ENCODE measurements around the gene PRUNE1. TPM values are rescaled to one million over a fixed set of nuclear protein-coding genes. Genes with fewer than 3 reads are reported as not detected.

PRUNE1 gene
- polyA plus RNA-seq, 4 donors = 40.6 to 47.9 (median 43.7) TPM

GRCh38 chr1:151070474-151071276 lies 62.4 kb downstream of the PRUNE1 start, which contains the start of gene GABPB2:
GABPB2 (plus strand) TSS chr1:151070761; CDS start chr1:151088190, 17,429 bp downstream.
- peak; percentile 88 to 99 (median 90) for DNase-seq (ENCODE audit: low read depth in 4 of 4, low spot score in 2 of 4)

- no peak for DNase-seq (ENCODE audit: low read depth in 4 of 4, low spot score in 2 of 4)
Observed at GRCh38 chr1:151072224-151072623, 64.0 kb downstream of the PRUNE1 start.

Other genes with a start within 250 kb of the PRUNE1 start
- gene CTSS, start 242.7 kb upstream of the PRUNE1 start, polyA plus RNA-seq (ENCODE audit: insufficient read length in 4 of 4) = 10 to 100 TPM in 2 of 4 donors, 1 to 10 TPM in 2; 9.1 to 14.7 (median 10.2) TPM
- 10 to 100 TPM; 20.0 to 30.7 (median 29.8) TPM for gene CTSK, start 200.2 kb upstream of the PRUNE1 start, polyA plus RNA-seq (ENCODE audit: insufficient read length in 4 of 4)
- gene ARNT, start 131.8 kb upstream of the PRUNE1 start, polyA plus RNA-seq (ENCODE audit: insufficient read length in 4 of 4) = 10 to 100 TPM; 54.2 to 63.1 (median 59.1) TPM
- gene CTXND2, start 121.3 kb upstream of the PRUNE1 start, polyA plus RNA-seq (ENCODE audit: insufficient read length in 4 of 4) = under 1 TPM in 2 of 4 donors, not detected in 2; 0.11 to 0.16 TPM
- gene SETDB1, start 82.1 kb upstream of the PRUNE1 start, polyA plus RNA-seq (ENCODE audit: insufficient read length in 4 of 4) = 10 to 100 TPM; 57.6 to 94.5 (median 80.2) TPM
- gene CERS2, start 33.6 kb upstream of the PRUNE1 start, polyA plus RNA-seq (ENCODE audit: insufficient read length in 4 of 4) = 100 to 1,000 TPM; 275 to 297 (median 293) TPM
- 10 to 100 TPM; 12.3 to 18.6 (median 15.7) TPM for gene ANXA9, start 26.2 kb upstream of the PRUNE1 start, polyA plus RNA-seq (ENCODE audit: insufficient read length in 4 of 4)
- gene MINDY1, start 1.5 kb upstream of the PRUNE1 start, polyA plus RNA-seq (ENCODE audit: insufficient read length in 4 of 4) = 10 to 100 TPM; 38.1 to 59.4 (median 46.7) TPM
- gene BNIPL, start 28.1 kb downstream of the PRUNE1 start, polyA plus RNA-seq (ENCODE audit: insufficient read length in 4 of 4) = 1 to 10 TPM; 1.3 to 5.2 (median 2.7) TPM
- gene C1orf56, start 39.3 kb downstream of the PRUNE1 start, polyA plus RNA-seq (ENCODE audit: insufficient read length in 4 of 4) = 10 to 100 TPM in 2 of 4 donors, 1 to 10 TPM in 2; 9.0 to 14.8 (median 10.2) TPM
- 10 to 100 TPM; 60.1 to 86.6 (median 80.3) TPM for gene CDC42SE1, start 51.2 kb downstream of the PRUNE1 start, polyA plus RNA-seq (ENCODE audit: insufficient read length in 4 of 4)
- 10 to 100 TPM; 24.0 to 26.1 (median 24.6) TPM for gene MLLT11, start 51.9 kb downstream of the PRUNE1 start, polyA plus RNA-seq (ENCODE audit: insufficient read length in 4 of 4)
- gene GABPB2, start 62.3 kb downstream of the PRUNE1 start, polyA plus RNA-seq (ENCODE audit: insufficient read length in 4 of 4) = 10 to 100 TPM in 3 of 4 donors, 1 to 10 TPM in 1; 9.6 to 14.9 (median 11.6) TPM
- 10 to 100 TPM; 22.4 to 34.6 (median 28.6) TPM for gene SEMA6C, start 138.2 kb downstream of the PRUNE1 start, polyA plus RNA-seq (ENCODE audit: insufficient read length in 4 of 4)
- gene TNFAIP8L2, start 148.2 kb downstream of the PRUNE1 start, polyA plus RNA-seq (ENCODE audit: insufficient read length in 4 of 4) = 1 to 10 TPM; 1.2 to 2.2 (median 1.3) TPM
- gene LYSMD1, start 157.5 kb downstream of the PRUNE1 start, polyA plus RNA-seq (ENCODE audit: insufficient read length in 4 of 4) = 10 to 100 TPM; 15.6 to 19.7 (median 16.8) TPM
- 10 to 100 TPM; 35.1 to 42.5 (median 41.1) TPM for gene SCNM1, start 157.7 kb downstream of the PRUNE1 start, polyA plus RNA-seq (ENCODE audit: insufficient read length in 4 of 4)
- 1 to 10 TPM in 3 of 4 donors, under 1 TPM in 1; 0.75 to 1.5 (median 1.2) TPM for gene TMOD4, start 167.5 kb downstream of the PRUNE1 start, polyA plus RNA-seq (ENCODE audit: insufficient read length in 4 of 4)
- 10 to 100 TPM; 66.6 to 74.2 (median 71.6) TPM for gene VPS72, start 181.7 kb downstream of the PRUNE1 start, polyA plus RNA-seq (ENCODE audit: insufficient read length in 4 of 4)
- 10 to 100 TPM; 51.5 to 76.7 (median 70.4) TPM for gene PIP5K1A, start 190.1 kb downstream of the PRUNE1 start, polyA plus RNA-seq (ENCODE audit: insufficient read length in 4 of 4)
- gene PSMD4, start 246.3 kb downstream of the PRUNE1 start, polyA plus RNA-seq (ENCODE audit: insufficient read length in 4 of 4) = 100 to 1,000 TPM; 162 to 171 (median 168) TPM

Data from left renal cortex interstitium (tissue), 4 donors.